GM18873 (cell line): ENCODE measurements around the gene RHBDD3.

Experiments used
- ATAC-seq: cut with Tn5 transposase; IDR thresholded peaks from one replicate; pipeline ENCODE4 v1.9.1; 2021; ENCODE audit warnings: mild to moderate bottlenecking, moderate library complexity, moderate number of reproducible peaks; ENCODE audit not compliant: unreplicated experiment, low FRiP score

RHBDD3 gene

DNA sequence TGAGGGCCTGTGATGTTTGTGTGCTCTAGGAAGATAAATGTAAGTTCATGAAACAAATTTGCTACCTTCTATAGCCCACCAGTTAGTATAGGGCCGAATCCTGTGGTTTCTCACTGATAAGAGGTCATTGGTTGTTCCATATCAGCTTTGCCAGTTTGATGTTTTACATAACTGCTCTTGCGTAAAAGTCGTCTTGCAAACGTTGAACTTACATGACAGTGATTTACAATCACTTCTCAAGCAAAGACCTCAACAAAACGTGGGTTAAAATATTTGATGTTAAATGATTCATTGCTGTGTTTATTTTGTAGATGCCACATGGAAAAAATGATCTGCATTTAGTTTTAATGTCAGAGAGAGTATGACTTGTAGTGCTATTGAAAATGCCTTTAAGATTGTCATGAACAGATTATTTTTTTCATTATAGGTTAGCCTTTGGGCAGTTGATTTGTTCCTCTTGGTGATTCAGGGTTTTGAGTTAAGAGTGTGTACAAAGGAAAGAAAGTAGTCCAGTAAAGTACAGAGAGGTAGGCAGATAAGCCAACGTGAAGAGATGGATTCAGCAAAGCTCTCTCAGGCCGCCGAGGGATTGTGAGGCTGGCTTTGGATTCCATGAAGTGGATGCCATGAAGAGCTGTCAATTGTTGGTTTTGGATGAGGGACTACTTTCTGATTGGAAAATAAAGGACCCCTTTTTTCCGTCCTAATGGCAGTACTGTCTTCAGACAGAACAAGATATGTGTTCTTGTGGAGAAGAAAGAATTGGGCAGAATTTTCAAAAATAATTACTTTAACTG is 2.9 kb upstream of the RHBDD3 start:
- ATAC-seq = no peak

GRCh38 chr22:29269731-29270474 is 2.1 kb upstream of the RHBDD3 start:
- ATAC-seq = no peak

GRCh38 chr22:29269230-29269604 is 1.4 kb upstream of the RHBDD3 start:
- ATAC-seq = no peak

- ATAC-seq = peak; percentile 19
These were observed 889 bp upstream of the RHBDD3 start for GRCh38 chr22:29268511-29269229.

GRCh38 chr22:29267462-29267857 is 321 bp downstream of the RHBDD3 start:
- ATAC-seq = no peak

DNA sequence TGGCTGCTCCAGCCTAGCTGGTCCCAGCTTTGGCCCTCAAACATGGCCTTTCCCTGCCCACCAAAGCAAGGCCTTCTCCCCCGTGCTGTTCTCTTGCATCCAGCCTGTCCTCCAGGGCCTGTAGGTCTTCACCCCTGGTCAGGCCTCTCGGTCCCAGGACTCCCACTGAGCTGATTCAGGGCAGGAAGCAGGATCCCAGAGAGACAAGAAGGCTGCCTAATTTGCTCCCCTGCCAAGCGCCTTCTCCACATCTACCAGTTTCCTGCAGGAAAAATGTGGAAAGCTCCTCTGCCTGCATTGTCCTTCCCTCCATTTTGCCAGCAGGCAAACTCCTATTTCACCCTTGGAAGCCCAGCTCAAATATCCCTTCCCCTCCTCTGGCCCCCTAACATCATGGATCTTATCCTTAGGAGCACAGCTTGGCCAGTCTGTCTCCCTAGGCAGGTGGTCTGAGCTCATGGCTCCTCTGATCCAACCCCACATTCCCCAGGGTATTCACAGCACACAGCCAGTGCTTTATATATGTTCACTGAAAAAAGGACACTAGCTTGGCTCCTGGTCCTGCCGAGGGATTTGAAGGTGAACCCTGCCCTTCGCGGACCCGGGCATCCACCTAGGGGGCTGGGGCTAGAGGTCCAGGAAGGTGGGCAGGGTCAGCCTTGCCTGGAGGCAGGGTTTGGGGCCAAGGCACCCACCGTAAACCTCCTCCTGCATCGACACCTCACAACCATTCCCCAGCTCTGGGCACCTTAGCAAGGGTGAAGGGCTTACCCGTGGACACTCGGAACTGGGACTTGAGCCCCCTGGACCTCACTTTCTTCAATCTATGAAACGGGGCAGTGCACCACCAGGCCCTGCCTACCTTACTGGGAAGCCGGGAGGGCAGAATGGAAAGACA is 968 bp downstream of the RHBDD3 start:
- no peak for ATAC-seq

GRCh38 chr22:29265929-29266328 is 1.9 kb downstream of the RHBDD3 start:
- no peak for ATAC-seq

DNA sequence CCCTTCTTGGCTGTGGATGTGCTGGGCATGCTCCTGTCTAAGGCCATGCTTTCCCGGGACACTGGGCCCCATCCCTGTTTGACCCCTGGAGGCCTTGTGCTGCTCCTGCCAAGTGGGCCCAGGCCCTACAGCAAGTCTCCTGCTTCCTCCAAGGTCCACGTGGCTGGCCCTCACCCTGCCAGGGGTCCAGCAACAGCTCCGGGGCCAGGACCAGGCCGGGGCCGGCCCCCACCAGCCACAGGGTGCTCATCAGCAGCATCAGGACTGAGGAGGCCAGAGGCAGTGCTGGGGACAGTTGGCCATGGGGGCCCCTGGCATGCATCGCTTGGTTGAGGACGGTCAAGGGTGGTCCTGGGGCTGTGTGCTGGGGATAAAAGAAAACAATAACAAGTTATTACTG is 2.5 kb downstream of the RHBDD3 start:
- ATAC-seq = no peak

DNA sequence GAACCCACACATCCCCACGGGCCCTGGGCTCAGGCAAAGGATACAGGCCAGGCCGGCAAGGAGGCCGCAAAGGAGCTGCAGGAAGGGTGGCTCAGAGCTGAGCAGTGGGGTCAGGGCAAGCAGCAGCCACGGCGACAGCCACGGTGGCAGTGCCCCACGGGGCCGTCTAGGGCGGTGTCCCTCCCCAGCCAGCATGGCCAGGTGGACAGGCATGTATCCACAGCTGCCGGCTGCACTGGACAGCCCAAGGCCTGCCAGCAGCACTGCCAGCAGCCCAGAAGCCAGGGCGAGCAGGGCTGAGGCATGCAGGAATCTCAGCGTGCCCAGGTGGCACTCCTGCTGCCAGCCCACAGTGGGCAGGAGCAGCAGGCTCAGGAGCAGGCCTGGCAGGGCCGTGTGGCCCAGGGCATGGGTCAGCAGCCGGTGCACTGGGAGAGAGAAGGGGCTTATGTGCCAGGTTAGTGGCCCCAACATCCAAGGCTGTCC is 3.9 kb downstream of the RHBDD3 start:
- ATAC-seq = no peak

DNA sequence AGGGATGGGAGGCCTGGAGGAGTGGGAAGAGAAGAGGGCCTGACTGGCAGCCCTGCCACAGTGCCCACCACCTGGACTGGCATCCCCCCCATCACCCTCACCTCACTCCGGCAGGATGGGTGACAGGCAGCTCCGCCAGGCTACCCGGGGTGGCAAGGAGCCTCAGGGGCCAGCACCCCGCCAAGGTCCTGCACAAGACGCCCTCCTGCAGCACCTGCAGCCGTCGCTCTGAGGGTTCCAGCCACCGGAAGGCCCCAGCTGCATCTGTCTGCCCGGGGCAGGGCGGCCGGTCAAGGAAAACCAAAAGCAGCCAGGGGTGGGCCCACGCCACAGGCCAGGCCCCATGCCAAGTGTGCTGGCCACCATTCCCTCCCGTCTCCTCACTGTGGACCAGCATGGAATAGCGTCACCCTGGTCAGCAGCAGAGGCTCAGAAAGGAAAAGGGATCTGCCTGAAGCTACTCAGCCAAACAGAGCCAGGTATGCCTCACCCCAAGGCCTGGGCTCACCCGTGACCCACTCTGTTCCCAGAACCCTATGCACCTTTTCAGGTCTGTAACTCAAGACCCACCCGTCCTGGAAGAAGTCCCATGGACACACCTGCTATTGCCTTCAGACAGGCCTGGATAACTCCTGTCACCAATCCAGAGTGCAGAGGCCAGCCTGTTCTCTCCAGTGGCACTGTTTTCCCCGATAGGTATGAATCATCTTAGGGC is 7.0 kb downstream of the RHBDD3 start:
- no peak for ATAC-seq

GRCh38 chr22:29260031-29260560 is 7.7 kb downstream of the RHBDD3 start:
- no peak for ATAC-seq

DNA sequence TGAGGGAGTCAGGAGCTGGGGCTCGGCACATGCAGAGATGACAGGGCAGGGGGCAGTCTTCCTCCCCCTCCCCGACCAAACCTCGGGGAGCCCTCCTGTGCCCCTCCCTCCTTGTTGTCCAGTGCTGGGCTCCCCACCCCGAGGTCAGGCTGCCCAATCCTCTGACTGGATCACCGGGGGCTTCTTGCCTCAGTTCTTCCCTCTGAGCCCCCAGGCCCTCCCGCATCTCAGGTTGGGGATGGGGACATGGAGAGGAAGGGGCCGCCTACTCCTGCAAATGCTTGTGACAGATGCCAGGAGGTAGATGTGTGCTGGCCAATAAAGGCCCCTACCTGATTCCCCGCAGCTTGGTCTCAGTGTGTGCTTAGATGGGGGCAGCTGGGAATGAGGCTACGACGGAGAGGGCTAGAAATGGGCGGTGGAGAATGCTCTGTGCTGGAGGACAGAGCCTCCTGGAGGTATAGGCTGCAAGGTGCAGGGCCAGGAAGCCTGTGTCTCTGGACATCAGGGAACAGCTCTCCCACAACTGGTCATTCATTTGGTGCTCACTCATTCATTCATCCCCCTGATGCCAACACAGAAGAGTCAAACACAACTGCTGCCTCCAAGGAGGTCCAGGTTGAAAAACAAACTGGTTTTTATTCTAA is 8.4 kb downstream of the RHBDD3 start:
- no peak for ATAC-seq

GRCh38 chr22:29258407-29259252 is 9.2 kb downstream of the RHBDD3 start:
- no peak for ATAC-seq

GRCh38 chr22:29257751-29258181 is 10.0 kb downstream of the RHBDD3 start:
- no peak for ATAC-seq

DNA sequence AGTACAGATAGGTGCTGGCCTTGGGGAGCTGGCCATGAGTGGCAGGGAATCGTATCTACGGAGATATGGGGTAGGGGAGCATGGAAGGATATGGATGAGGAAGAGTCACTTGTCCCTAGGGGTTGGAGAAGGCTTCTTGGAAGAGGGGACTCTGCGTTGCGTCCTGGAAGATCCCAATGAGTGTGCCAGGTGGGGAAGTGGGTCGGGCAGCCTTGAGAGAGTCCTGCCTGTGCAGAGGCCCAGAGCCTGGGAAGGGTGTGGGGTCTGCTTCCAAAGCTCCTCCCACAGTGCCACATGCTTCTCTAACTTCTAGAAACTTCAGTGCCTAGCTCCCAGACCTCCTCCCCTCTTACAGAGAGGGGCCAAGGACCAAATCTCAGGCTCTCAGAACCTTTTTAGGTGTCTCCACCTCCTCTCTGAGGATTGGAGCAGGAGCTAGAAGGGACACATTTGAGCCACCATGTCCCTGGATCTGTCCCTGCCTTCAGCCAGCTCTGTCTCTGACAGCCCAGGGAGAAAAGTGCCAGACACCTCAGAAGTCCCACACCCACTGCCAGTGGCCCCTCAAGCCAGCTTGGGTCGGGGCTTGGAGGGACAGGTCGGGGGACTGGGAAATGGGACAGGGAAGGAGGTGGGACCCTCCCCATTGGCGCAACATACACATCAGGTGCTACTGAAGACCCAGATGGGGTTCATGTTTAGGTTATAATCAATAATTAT is 11.0 kb downstream of the RHBDD3 start:
- no peak for ATAC-seq

DNA sequence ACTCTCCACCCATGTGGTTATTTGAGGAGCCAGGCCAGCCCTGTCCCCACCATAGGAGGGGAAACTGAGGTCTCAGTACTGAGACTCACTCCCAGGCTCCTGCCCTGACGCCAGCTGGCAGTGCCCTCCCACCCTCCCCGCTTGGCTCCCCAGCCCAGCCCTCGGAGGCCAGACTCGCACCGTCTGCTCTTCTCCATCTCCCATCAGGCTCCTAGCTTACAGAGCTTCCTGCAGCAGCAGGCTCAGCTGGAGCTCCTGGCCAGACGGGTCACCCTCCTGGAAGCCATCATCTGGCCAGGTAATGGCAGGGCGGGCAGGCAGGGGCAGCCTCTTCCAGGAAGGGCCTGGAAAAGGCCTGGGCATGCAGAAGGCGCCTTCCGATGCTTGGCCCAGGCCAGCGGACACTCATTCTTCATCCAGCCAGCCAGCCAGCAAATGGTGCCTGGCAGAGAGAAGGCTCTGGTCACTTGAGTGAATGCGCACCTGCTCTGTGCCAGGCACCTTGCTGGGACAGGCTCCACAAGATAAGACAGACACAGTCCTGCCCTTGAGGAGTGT is 12.6 kb downstream of the RHBDD3 start:
- no peak for ATAC-seq

- no peak for ATAC-seq
These were observed 13.5 kb downstream of the RHBDD3 start for GRCh38 chr22:29254286-29254660.
